ENCODE measurements around the gene AMDHD2.

- no peak for TF ChIP-seq POLR2A (IDR thresholded peaks at IDR 0.05; ENCODE audit: extremely low read depth, insufficient read length)
- TF ChIP-seq, protein P1, sequence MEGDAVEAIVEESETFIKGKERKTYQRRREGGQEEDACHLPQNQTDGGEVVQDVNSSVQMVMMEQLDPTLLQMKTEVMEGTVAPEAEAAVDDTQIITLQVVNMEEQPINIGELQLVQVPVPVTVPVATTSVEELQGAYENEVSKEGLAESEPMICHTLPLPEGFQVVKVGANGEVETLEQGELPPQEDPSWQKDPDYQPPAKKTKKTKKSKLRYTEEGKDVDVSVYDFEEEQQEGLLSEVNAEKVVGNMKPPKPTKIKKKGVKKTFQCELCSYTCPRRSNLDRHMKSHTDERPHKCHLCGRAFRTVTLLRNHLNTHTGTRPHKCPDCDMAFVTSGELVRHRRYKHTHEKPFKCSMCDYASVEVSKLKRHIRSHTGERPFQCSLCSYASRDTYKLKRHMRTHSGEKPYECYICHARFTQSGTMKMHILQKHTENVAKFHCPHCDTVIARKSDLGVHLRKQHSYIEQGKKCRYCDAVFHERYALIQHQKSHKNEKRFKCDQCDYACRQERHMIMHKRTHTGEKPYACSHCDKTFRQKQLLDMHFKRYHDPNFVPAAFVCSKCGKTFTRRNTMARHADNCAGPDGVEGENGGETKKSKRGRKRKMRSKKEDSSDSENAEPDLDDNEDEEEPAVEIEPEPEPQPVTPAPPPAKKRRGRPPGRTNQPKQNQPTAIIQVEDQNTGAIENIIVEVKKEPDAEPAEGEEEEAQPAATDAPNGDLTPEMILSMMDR (IDR thresholded peaks at IDR 0.05; ENCODE audit: low read depth, low read length), result no peak
Observed at GRCh38 chr16:2493605-2494004, 26.6 kb upstream of the AMDHD2 start.
